HG03045 (cell line): ENCODE measurements around the gene PRRG3.

Source experiments
- ATAC-seq: cut with Tn5 transposase; IDR thresholded peaks from one replicate; pipeline ENCODE4 v1.9.1; 2021; ENCODE audit warnings: mild to moderate bottlenecking, moderate library complexity; ENCODE audit not compliant: unreplicated experiment

PRRG3 gene

GRCh38 chrX:151704041-151704663 is 8.9 kb downstream of the PRRG3 start:
- no peak for ATAC-seq

GRCh38 chrX:151708821-151709220 is 13.6 kb downstream of the PRRG3 start:
- ATAC-seq, result no peak

DNA sequence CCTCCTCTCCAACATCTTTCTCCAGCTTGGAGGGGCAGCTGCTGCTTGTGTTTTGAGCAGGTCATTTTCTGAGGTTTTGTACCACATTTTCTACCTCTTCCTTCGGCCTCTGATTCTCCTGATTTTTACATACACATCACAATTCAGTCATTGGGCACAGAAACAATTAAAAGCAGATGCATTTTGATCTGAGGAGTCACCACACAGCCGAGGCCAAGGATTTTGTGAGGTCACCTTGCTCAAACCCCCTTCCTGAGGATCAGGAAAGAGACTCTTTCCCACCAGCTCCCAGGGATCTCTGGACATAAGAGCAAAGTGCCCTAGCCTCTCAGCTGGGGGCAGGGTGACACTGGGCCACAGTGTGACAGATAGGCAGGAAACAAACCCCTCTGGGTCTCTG is 15.2 kb downstream of the PRRG3 start:
- ATAC-seq, result no peak

DNA sequence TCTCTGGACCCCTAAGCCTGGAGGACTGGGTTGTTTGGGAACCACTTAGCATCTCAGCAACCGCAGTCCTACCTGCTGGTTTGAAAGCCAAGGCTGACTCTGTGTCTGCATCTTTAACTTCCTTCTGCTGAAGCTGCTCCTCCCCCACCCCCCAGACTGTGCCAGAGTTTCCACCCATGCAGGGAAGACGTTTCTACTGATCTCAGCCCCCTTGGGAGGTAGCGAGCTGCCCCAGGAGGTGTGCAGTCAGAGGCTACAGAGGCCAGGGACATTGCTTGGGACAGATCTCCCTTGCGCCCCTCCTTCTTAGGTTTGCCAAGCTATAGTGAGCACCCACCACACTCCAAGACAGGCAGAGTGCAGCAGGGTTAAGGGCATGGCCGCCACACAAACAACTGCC is 15.9 kb downstream of the PRRG3 start:
- no peak for ATAC-seq

GRCh38 chrX:151711787-151712186 is 16.5 kb downstream of the PRRG3 start:
- ATAC-seq, result no peak

DNA sequence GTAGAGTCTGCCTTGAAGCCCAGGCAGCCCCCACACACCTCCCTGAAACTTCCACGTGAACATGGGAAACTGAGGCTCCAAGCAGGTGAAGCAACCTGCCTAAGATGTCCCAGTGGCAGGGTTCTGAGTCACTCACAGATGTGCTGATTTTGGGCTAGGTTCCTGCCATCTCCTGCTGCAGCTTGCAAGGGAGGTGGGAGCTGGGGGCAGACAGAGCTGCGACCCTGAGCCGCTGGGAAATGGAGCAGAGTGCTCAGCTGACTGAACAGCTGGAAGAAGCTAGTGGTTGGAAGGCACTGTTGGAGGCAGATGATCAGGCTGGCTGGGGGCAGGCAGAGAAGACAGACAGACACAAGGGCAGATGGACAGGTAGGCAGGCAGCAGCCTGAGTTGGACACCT is 17.0 kb downstream of the PRRG3 start:
- no peak for ATAC-seq

DNA sequence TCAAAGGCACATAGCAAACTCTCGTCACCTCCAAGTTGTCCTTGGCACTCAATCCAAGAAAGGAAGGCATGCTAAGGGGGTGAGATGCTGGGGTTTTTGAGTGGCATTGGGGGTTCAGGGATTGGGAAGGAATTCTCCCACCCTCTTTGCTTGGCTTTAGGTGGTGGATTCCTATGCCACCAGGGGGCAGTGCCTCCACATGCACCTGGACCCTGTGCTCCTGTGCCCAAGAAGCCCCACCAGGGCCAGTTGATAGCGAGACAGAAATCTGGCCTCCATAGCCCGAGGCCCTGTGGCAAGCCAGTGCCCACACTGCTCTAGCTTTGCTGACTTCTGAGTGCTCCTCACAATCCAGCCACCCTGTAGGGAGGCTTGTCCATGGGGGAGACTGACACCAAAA is 18.6 kb downstream of the PRRG3 start:
- no peak for ATAC-seq

DNA sequence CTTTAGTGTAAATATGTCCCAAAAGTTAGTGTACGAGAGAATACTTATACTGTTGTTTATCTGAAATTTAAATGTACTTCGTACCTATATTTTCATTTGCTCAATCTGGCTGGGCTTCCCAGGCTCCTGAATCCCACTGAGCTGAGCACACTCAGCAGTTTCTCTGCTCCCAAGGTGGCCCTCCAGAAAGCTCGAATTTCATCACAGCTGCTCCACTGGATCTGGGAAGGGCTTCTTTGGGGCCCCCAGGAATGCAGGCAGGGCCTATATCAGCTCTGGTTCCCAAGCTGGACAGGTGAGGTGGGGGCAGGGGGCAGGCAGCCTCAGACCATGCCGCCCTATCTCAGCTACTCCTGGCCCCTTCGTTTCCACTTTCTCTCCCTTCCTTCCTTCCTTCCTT is 19.1 kb downstream of the PRRG3 start:
- no peak for ATAC-seq

GRCh38 chrX:151715752-151716151 is 20.5 kb downstream of the PRRG3 start, which contains the start of gene FATE1:
Gene FATE1, plus strand, starts transcription at chrX:151716035. Its CDS starts 85 bp downstream, at chrX:151716120.
- no peak for ATAC-seq

DNA sequence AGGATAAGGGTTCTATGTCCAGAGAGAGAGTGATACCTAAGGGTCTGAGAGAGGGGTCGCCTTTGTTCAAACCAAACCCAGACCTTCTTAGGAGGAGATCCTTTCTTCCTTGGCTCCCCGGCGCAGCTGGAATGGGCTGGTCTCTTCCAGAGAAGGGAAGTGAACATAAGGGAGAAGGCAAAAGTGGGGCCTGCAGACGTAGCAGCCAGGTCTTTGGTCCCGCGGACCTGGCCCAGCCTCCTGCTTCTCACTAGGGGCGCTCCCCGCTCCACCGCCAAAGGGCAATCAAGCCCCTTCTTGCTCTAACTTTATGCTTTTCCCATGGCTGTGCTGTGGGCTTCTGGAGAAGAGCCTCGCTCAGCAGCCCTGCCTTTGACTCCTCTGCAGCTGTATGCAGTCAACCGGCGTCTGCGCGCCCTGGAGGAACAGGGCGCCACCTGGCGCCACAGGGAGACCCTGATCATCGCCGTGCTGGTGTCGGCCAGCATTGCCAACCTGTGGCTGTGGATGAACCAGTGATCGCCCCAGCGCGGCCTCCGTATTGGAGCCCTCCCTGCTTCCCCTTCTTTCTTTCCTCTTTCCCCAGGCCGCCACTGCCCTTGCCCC is 27.1 kb downstream of the PRRG3 start:
- no peak for ATAC-seq

DNA sequence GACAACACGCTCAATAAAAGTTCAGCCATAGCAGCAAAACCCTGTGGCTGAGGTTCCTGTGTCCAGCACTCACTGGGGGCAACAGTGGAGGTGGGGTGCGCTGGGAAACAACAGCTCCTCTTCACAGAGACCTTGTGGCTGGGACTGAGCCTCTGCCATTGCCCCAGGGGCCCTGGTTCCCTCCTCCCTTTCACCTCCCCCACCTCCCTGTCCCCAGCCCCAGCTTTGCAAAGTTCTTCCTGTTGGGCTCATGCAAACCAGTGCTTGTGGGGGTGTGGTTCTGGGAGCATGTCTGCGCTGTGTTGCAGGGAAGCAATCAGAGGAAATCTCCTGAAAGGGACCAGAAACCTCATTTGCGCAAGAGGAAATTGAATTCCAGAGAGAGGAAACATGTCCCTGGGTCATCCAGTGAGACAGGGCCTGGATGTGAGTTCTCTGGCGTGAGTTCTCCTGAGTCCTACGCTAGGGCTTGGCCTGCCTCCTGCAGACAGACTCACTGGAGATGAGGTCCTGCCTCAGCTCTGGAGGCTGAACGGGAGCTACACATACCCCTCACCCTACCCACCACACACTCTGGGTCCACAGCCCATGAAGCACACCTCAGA is 28.0 kb downstream of the PRRG3 start:
- ATAC-seq, result no peak

DNA sequence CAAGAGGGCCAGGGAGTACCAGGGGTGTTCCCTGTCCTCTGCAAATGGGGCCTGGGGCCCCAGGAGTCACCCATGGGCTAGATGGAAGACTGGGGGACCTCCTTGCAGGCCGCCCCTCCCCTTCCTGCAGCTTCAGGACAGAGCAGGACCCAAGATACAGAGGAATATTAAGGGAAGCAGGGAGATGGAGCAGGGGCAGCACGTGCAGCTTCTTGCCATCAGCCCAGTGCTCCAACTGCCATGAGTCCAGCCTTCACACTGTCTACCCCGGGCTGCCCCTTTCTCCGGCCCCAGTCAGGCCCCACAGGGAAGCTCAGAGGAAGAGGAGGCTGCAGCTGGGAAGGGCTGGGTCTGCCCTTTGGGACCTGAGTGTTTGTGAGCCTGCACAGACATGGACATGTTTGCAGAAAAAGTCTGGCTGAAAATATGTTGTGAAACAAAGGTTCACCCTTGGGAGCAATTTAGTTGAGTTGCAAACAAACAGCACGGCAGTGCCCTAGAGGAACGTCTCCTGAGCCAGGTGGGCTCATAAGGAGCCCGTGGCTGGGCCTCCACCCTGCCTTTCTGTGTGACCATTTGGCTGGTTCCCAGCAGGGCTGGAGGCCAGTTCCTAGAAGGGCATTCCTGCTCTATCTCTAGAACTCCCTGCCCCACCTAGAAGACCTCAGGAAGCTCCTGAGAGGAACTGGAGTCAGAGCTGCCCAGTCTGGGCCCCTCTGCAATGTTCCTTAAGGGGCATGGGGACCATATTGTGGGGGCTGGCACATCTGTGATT is 29.5 kb downstream of the PRRG3 start:
- ATAC-seq, result no peak

GRCh38 chrX:151725338-151725614 is 30.0 kb downstream of the PRRG3 start:
- ATAC-seq, result no peak

DNA sequence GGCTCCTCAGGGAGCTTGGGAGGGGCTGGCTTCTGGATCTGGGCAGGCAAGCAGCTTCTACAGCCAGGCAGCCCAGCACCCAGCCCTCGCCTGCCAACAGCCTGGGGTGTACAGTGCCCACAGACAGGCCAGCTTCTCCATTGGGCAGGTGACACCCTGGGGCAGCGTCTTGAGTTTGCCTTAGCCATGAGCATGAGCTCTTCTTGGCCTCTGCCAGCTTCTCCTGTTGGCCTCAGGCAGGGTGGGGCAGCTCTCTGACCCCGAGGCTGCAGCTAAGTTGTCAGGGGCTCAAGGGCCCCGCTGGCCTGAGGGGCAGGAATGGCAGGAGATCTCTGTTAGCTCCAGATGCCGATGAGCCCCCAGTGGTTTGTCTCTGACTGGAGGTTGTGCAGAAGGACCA is 31.5 kb downstream of the PRRG3 start:
- no peak for ATAC-seq

DNA sequence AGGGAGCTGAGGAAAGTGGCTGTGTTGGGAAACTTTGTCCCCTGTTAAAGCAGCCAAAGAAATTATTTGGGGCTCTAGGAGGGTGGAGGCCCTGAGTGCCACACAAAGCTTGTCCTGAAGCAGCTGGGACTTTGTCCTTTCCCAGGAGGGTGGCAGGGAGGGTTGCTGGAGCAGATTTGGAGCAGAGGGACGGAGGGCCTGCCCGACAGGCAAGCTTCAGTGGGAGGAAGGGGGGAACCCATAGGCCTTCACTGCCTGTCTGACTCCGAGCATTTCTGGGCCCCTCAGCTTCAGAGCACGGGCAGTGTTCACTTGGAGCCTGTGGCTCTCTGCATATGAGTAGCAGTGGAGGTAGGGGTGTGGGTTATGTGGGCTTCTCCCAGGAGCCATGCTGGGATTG is 32.1 kb downstream of the PRRG3 start:
- ATAC-seq, result no peak

GRCh38 chrX:151729056-151729725 is 33.9 kb downstream of the PRRG3 start:
- ATAC-seq, result no peak

DNA sequence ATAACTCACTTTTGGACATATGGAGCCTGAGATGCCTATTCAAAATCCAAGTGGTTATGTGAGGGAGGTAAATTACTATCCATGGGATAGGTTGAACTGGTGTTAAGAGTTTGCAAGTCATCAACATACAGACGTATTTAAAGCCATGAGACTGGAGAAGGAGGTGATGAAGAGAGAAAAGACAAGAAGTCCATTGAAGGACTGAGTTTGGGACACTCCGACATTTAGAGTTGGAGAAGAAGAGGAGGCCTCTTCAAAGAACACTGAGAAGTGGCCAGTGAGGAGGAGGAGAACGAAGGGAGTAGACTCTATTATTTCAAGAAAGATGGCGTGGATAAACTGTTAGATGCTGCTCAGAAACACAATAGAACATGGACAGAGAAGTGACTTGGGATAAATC is 39.2 kb downstream of the PRRG3 start, which contains the start of gene CNGA2:
Gene CNGA2 (plus strand): TSS at position 301 of the 400 bp plus-strand sequence. CDS start 3,738 bp downstream, outside the sequence.
- no peak for ATAC-seq

GRCh38 chrX:151735219-151735618 is 40.0 kb downstream of the PRRG3 start:
- ATAC-seq, result no peak

GRCh38 chrX:151736685-151737084 is 41.4 kb downstream of the PRRG3 start:
- no peak for ATAC-seq

- ATAC-seq, result no peak
These were observed 42.2 kb downstream of the PRRG3 start for GRCh38 chrX:151737494-151737893.

DNA sequence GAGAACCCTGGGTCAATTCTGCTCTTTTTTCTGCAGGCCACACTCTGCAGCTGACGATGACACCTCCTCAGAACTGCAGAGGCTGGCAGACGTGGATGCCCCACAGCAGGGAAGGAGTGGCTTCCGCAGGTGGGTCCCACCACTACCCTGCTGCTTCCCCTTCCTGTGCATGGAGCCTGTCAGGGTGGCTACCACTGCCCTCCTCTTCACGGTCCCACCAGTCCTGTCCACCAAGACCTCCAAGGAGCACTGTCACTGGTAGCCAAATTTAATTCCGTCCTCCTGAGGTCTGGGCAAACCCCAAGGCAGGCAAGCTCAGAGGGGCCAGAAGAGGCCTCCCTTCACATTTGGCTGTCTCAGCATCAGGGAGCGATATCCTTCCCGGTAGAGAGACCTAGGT is 43.5 kb downstream of the PRRG3 start:
- ATAC-seq, result no peak
